ENCODE results near the gene C1orf122. TPM values are rescaled to one million over a fixed set of nuclear protein-coding genes. Genes with fewer than 3 reads are reported as not detected.

Gene C1orf122
- total RNA-seq, 1 donor = 13.4 TPM

- DNase-seq (ENCODE audit: low read depth) = no peak
- no peak for TF ChIP-seq CTCF (IDR thresholded peaks at IDR 0.05; ENCODE audit: insufficient read depth, low read depth, low read length)
- H3K4me3 ChIP-seq (ENCODE audit: low read depth, low read length) = no peak overlapping the region
These were observed 36.9 kb downstream of the C1orf122 start for GRCh38 chr1:37844536-37844935.

- no peak overlapping the region for H3K4me3 ChIP-seq (ENCODE audit: low read depth, low read length)
- TF ChIP-seq CTCF (IDR thresholded peaks at IDR 0.05; ENCODE audit: insufficient read depth, low read depth, low read length) = no peak
- DNase-seq (ENCODE audit: low read depth) = no peak
These were observed 37.6 kb downstream of the C1orf122 start for GRCh38 chr1:37845049-37845646.

GRCh38 chr1:37845786-37846185 is 38.2 kb downstream of the C1orf122 start:
- H3K4me3 ChIP-seq (ENCODE audit: low read depth, low read length) = no peak overlapping the region
- TF ChIP-seq CTCF (IDR thresholded peaks at IDR 0.05; ENCODE audit: insufficient read depth, low read depth, low read length) = no peak

GRCh38 chr1:37846647-37847339 is 39.2 kb downstream of the C1orf122 start:
- TF ChIP-seq CTCF (IDR thresholded peaks at IDR 0.05; ENCODE audit: insufficient read depth, low read depth, low read length) = no peak
- peak; percentile 29 for DNase-seq (ENCODE audit: low read depth)
- no peak overlapping the region for H3K4me3 ChIP-seq (ENCODE audit: low read depth, low read length)

More at GRCh38 chr1:37845786-37846185, 38.2 kb downstream of the C1orf122 start:
- no peak for DNase-seq (ENCODE audit: low read depth)

GRCh38 chr1:37849480-37849879 is 41.9 kb downstream of the C1orf122 start:
- no peak for DNase-seq (ENCODE audit: low read depth)
- H3K4me3 ChIP-seq (ENCODE audit: low read depth, low read length) = no peak overlapping the region
- TF ChIP-seq CTCF (IDR thresholded peaks at IDR 0.05; ENCODE audit: insufficient read depth, low read depth, low read length) = no peak

- H3K4me3 ChIP-seq (ENCODE audit: low read depth, low read length) = no peak overlapping the region
- no peak for TF ChIP-seq CTCF (IDR thresholded peaks at IDR 0.05; ENCODE audit: insufficient read depth, low read depth, low read length)
- DNase-seq (ENCODE audit: low read depth) = peak; percentile 25
These were observed 42.9 kb downstream of the C1orf122 start for GRCh38 chr1:37850352-37850955.
